ENCODE measurements around the gene KAT6B.

GRCh38 chr10:74977072-74977471 is 150.7 kb downstream of the KAT6B start:
- TF ChIP-seq, protein P1, sequence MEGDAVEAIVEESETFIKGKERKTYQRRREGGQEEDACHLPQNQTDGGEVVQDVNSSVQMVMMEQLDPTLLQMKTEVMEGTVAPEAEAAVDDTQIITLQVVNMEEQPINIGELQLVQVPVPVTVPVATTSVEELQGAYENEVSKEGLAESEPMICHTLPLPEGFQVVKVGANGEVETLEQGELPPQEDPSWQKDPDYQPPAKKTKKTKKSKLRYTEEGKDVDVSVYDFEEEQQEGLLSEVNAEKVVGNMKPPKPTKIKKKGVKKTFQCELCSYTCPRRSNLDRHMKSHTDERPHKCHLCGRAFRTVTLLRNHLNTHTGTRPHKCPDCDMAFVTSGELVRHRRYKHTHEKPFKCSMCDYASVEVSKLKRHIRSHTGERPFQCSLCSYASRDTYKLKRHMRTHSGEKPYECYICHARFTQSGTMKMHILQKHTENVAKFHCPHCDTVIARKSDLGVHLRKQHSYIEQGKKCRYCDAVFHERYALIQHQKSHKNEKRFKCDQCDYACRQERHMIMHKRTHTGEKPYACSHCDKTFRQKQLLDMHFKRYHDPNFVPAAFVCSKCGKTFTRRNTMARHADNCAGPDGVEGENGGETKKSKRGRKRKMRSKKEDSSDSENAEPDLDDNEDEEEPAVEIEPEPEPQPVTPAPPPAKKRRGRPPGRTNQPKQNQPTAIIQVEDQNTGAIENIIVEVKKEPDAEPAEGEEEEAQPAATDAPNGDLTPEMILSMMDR (IDR thresholded peaks at IDR 0.05) = no peak
- TF ChIP-seq POLR2A (IDR thresholded peaks at IDR 0.05) (no peak), EP300 (IDR thresholded peaks at IDR 0.05) (no peak)

Data from stomach (tissue), 4 donors.